ENCODE results near the gene GTF3C1.

DNA sequence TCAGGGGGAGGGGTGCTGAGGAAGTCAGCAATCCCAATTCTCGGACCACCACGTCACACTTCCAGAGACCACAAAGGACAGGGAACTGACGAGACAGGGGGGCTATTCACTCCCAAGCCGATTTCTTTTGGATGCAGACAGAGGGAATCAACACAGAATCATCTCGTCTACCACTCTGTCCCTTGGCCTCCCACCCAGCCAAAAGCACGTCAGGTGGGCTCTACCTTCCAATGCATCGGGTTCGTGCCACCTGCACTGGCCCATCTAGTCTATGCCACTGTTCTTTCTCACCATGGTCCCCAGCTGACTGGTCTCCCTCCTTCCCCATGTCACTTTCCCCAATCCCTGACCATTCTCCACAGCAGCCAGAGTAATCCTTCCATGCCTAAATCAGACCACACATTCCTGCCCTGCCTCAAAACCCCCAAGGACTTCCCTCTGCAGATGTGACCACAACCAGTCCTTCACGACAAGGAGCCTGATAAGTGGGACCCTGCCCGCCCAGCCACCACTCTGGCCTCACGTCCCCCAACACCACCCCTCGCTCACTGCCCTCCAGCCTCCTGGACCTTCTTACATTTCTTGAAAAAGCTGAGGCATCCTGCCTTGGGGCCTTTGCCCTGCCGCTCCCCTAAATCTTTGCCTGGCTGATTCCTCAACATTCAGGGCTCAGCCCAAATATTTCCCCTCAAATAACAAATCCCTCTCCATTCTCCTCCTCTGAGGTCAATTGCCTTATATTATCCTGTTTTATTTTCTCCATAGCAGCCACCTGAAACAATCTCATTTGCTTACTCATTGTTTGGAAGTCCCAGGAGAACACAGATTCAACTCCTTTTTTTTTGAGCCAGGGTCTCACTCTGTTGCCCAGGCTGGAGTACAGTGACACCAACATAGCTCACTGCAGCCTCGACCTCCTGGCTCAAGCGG lies 77.4 kb downstream of the GTF3C1 start:
- TF ChIP-seq, protein P1, sequence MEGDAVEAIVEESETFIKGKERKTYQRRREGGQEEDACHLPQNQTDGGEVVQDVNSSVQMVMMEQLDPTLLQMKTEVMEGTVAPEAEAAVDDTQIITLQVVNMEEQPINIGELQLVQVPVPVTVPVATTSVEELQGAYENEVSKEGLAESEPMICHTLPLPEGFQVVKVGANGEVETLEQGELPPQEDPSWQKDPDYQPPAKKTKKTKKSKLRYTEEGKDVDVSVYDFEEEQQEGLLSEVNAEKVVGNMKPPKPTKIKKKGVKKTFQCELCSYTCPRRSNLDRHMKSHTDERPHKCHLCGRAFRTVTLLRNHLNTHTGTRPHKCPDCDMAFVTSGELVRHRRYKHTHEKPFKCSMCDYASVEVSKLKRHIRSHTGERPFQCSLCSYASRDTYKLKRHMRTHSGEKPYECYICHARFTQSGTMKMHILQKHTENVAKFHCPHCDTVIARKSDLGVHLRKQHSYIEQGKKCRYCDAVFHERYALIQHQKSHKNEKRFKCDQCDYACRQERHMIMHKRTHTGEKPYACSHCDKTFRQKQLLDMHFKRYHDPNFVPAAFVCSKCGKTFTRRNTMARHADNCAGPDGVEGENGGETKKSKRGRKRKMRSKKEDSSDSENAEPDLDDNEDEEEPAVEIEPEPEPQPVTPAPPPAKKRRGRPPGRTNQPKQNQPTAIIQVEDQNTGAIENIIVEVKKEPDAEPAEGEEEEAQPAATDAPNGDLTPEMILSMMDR (IDR thresholded peaks at IDR 0.05): no peak
- TF ChIP-seq POLR2A (IDR thresholded peaks at IDR 0.05): no peak
